ENCODE measurements around the gene IL4R. TPM values are rescaled to one million over a fixed set of nuclear protein-coding genes. Genes with fewer than 3 reads are reported as not detected.
A peak's percentile ranks its signal among the peaks of the same experiment; 100 is the strongest.

Gene IL4R
- total and polyA plus RNA-seq, 2 of the 13 experiments (the other 11 are each of a cell fraction or from before 2014, with no cell fraction given), result 15.9 to 49.6 TPM

GRCh38 chr16:27273670-27274423, 39.9 kb upstream of the IL4R start (continued):
- peak; percentile 98 for TF ChIP-seq ZBTB10 (CRISPR knock-in tag; IDR thresholded peaks at IDR 0.05; ENCODE audit: borderline replicate concordance)
- peak; percentile 87; the same call in 1 of the 2 replicates for TF ChIP-seq TIGD3 (CRISPR knock-in tag; IDR thresholded peaks at IDR 0.05; ENCODE audit: borderline replicate concordance)
- TF ChIP-seq ZNF777 (CRISPR knock-in tag; IDR thresholded peaks at IDR 0.05), result no peak
- peak; percentile 65; the same call in 1 of the 2 replicates for TF ChIP-seq FOXP1 (IDR thresholded peaks at IDR 0.05)
- peak; percentile 95 for TF ChIP-seq FOXP1 (CRISPR knock-in tag; IDR thresholded peaks at IDR 0.05)
- peak; percentile 72; the same call in 1 of the 2 replicates for TF ChIP-seq ZNF564 (CRISPR knock-in tag; IDR thresholded peaks at IDR 0.05)
- TF ChIP-seq ZNF710 (CRISPR knock-in tag; IDR thresholded peaks at IDR 0.05; ENCODE audit: borderline replicate concordance), result peak; percentile 68; the same call in 1 of the 2 replicates
- peak; percentile 38; the same call in 1 of the 2 replicates for TF ChIP-seq TFDP2 (CRISPR knock-in tag; IDR thresholded peaks at IDR 0.05)
- peak; percentile 92; the same call in 1 of the 2 replicates for TF ChIP-seq ZMAT3 (CRISPR knock-in tag; conservative IDR thresholded peaks at IDR 0.05)
- TF ChIP-seq NKX3-1 (CRISPR knock-in tag; IDR thresholded peaks at IDR 0.05), result peak; percentile 81; the same call in 1 of the 2 replicates
- no peak for TF ChIP-seq CENPT (CRISPR knock-in tag; IDR thresholded peaks at IDR 0.05; ENCODE audit: low read depth)
- peak; percentile 42 for TF ChIP-seq UBTF (CRISPR knock-in tag; IDR thresholded peaks at IDR 0.05)
- peak; percentile 47 for TF ChIP-seq BHLHE40 (IDR thresholded peaks at IDR 0.05; ENCODE audit: low read length)
- no peak for TF ChIP-seq CREBL2 (CRISPR knock-in tag; IDR thresholded peaks at IDR 0.05; ENCODE audit: borderline replicate concordance)
- peak; percentile 97 for TF ChIP-seq THRA (CRISPR knock-in tag; IDR thresholded peaks at IDR 0.05; ENCODE audit: borderline replicate concordance)

Measured in HepG2 (cell line).